ENCODE data around the gene MAS1.

DNA sequence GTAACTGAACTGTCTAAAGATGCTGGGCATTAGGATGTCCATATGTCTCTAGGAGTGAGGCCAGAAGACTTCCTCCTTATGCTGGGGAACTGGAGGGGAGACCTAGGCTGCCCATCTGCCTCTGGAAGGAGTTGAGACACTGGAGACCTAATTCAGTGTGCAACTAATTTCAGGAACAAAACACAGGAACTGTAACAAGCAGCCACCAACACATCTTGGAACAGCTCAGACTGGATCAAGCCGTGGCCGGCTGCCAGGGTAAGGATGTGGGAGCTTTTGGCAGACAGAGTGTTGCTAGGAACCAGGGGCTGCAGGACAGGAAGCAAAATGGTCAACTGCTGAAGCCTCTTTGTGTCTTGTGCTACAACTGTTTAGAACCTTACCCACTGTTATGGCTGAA lies 16.4 kb upstream of the MAS1 start:
- TF ChIP-seq EZH2phosphoT487 (IDR thresholded peaks at IDR 0.05; ENCODE audit: insufficient read depth, low read depth), result no peak
- TF ChIP-seq EZH2 (IDR thresholded peaks at IDR 0.05; ENCODE audit: insufficient read depth, poor library complexity, severe bottlenecking), result no peak

Measured in GM23248 (cell line).